Thymus (tissue), 11 donors: ENCODE data around the gene COPS9. TPM values are rescaled to one million over a fixed set of nuclear protein-coding genes. Genes with fewer than 3 reads are reported as not detected.

Experiments
- DNase-seq, 9 donors: peaks; one replicate each; pipeline ENCODE4 v3.0.0-alpha.2; 2013; ENCODE audit warnings: low spot score in 9 of 9, low read depth in 6 of 9, missing footprints in 1 of 9
- H3K27ac ChIP-seq, 2 donors: one replicate each; pipeline ENCODE4 v1.5.1; 2013; ENCODE audit warnings: control low read depth in 1 of 2, low read depth in 1 of 2, low read length in 1 of 2, mild to moderate bottlenecking in 1 of 2, moderate library complexity in 1 of 2
- H3K27me3 ChIP-seq, 2 donors: one replicate each; pipeline ENCODE4 v1.5.1; 2013; ENCODE audit warnings: low read length in 1 of 2; ENCODE audit not compliant: control insufficient read depth in 2 of 2, insufficient read depth in 1 of 2
- H3K36me3 ChIP-seq, 2 donors: one replicate each; pipeline ENCODE4 v1.5.1; 2013; ENCODE audit warnings: low read length in 1 of 2, mild to moderate bottlenecking in 1 of 2, moderate library complexity in 1 of 2; ENCODE audit not compliant: control insufficient read depth in 2 of 2, insufficient read depth in 2 of 2
- H3K4me1 ChIP-seq, 2 donors: one replicate each; pipeline ENCODE4 v1.5.1; 2013; ENCODE audit warnings: low read length in 2 of 2; ENCODE audit not compliant: control insufficient read depth in 2 of 2, insufficient read depth in 2 of 2
- H3K4me3 ChIP-seq, 2 donors: one replicate each; pipeline ENCODE4 v1.5.1; 2013; ENCODE audit warnings: low read length in 2 of 2, control low read depth in 1 of 2, mild to moderate bottlenecking in 1 of 2
- H3K9me3 ChIP-seq, 2 donors: one replicate each; pipeline ENCODE4 v1.5.1; 2013; ENCODE audit warnings: low read length in 1 of 2, mild to moderate bottlenecking in 1 of 2; ENCODE audit not compliant: control insufficient read depth in 2 of 2, insufficient read depth in 1 of 2
- WGBS: extraction: QIAGEN DNeasy Blood & Tissue Kit; methylation state at CpG from one replicate; pipeline ENCODE4 v1.1.7; 2013; 5-methylcytosine and 5-hydroxymethylcytosine counted together
- polyA plus RNA-seq: library from polyadenylated mRNA; stranded (reverse); fragments of 200-250 nt; gene quantifications from one replicate; pipeline ENCODE4 v1.2.3, GENCODE V29; 2013
- total RNA-seq: library from RNA; stranded (reverse); fragments of 120-200 nt; gene quantifications from one replicate; pipeline ENCODE4 v1.2.4, GENCODE V29; 2013
- donor health status: healthy.

Gene COPS9
- total and polyA plus RNA-seq, 2 donors, result 219 to 383 TPM

- no peaks in the 10 kb centered on the region for H3K27me3 ChIP-seq
- DNase-seq, result no peak
- H3K4me3 ChIP-seq, result no peak overlapping the region
- H3K36me3 ChIP-seq, result no peaks in the 10 kb centered on the region
- no peaks in the 10 kb centered on the region for H3K9me3 ChIP-seq
- 91% methylated on average over 13 of the region's 13 CpGs for WGBS
- no peaks in the 10 kb centered on the region for H3K4me1 ChIP-seq
- H3K27ac ChIP-seq, result no peak overlapping the region
Measured at GRCh38 chr2:240155745-240156390, 19.8 kb upstream of the COPS9 start.

- Histone ChIP-seq H3K4me3 (no peak overlapping the region), H3K27me3 (no peaks in the 10 kb centered on the region), H3K9me3 (no peaks in the 10 kb centered on the region), H3K27ac (no peak overlapping the region), H3K36me3 (no peaks in the 10 kb centered on the region), H3K4me1 (no peaks in the 10 kb centered on the region)
- WGBS, result 83% methylated on average over 17 of the region's 17 CpGs
- no peak for DNase-seq
Measured at GRCh38 chr2:240155048-240155744, 19.1 kb upstream of the COPS9 start.

- Histone ChIP-seq H3K4me1 (no peaks in the 10 kb centered on the region), H3K36me3 (no peaks in the 10 kb centered on the region), H3K27me3 (no peaks in the 10 kb centered on the region), H3K27ac (no peak overlapping the region), H3K4me3 (no peak overlapping the region), H3K9me3 (no peaks in the 10 kb centered on the region)
- no peak for DNase-seq
- 91% methylated on average over 8 of the region's 8 CpGs for WGBS
Measured at GRCh38 chr2:240154606-240155005, 18.5 kb upstream of the COPS9 start.

GRCh38 chr2:240153418-240153817, 17.3 kb upstream of the COPS9 start:
- H3K9me3 ChIP-seq, result no peaks in the 10 kb centered on the region
- DNase-seq, result no peak
- H3K27me3 ChIP-seq, result no peaks in the 10 kb centered on the region
- 94% methylated on average over 3 of the region's 3 CpGs for WGBS
- H3K4me1 ChIP-seq, result no peaks in the 10 kb centered on the region
- H3K27ac ChIP-seq, result no peak overlapping the region
- no peak overlapping the region for H3K4me3 ChIP-seq
- no peaks in the 10 kb centered on the region for H3K36me3 ChIP-seq

DNA sequence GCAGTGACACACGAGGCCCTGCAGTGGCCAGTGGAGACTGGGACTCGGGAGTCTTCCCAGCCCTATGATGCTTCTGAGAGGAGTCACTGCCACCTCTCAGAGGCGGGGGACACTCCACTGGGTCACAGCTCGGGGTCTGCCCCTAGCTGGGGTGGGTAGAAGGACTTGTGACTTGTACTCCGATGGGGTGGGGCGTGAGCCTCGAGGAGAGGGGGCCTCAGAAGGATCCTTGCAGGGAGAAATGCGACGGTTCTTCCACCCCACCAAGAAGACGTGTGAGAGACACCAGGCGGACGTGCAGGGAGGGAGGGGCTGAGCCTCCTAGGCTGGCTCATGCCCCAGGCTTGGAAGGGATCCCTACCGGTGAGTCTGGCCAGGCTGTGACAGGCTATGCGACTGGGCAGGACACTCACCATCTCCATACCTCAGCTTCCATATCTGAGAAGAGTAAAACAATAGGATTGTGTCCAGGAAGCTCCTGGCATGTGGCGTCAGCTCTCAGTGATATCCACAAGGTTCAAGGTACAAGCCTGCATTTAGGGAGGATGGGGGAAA, 15.4 kb upstream of the COPS9 start:
- Histone ChIP-seq H3K4me3 (no peak overlapping the region), H3K9me3 (no peaks in the 10 kb centered on the region), H3K27ac (no peak overlapping the region), H3K4me1 (no peaks in the 10 kb centered on the region), H3K36me3 (no peaks in the 10 kb centered on the region), H3K27me3 (no peaks in the 10 kb centered on the region)
- DNase-seq, result no peak
- 79% methylated on average over 15 of the region's 15 CpGs for WGBS

- Histone ChIP-seq H3K27me3 (peaks cover 0 to 2% of the 10 kb centered on the region in 2 donors), H3K4me1 (no peaks in the 10 kb centered on the region), H3K27ac (no peak overlapping the region), H3K36me3 (no peaks in the 10 kb centered on the region), H3K9me3 (no peaks in the 10 kb centered on the region), H3K4me3 (no peak overlapping the region)
- 35% methylated on average over 12 of the region's 12 CpGs for WGBS
- peak in 2 of 9 donors; percentile 22 to 26 for DNase-seq
Measured at GRCh38 chr2:240149943-240150784, 14.1 kb upstream of the COPS9 start.

DNA sequence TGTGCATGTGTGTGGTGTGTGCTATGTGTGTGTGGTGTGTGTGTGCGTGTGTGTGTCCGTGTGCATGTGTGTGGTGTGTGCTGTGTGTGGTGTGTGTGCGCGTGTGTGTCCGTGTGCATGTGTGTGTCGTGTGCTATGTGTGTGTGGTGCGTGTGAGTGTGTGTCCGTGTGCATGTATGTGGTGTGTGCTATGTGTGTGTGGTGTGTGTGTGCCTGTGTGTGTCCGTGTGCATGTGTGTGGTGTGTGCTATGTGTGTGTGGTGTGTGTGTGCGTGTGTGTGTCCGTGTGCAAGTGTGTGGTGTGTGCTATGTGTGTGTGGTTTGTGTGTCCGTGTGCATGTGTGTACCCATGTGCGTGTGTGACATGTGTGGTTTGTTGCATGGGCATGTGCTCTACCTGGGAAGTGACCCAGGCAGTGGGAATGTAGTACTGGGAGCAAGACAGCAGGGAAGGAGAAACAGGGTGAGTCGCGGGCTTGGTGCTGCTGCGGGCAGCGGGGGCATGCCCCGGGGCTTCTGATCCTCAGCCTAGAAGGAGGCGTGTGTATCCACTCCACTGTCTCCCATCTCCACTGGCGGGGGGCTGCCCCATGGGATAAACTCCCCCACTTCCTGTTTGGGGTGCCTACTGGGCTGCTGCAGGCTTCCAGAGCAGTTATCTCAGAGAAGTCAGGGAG, 11.9 kb upstream of the COPS9 start:
- Histone ChIP-seq H3K4me1 (no peaks in the 10 kb centered on the region), H3K36me3 (no peaks in the 10 kb centered on the region), H3K27ac (no peak overlapping the region), H3K9me3 (no peaks in the 10 kb centered on the region), H3K27me3 (peaks cover 0 to 15% of the 10 kb centered on the region in 2 donors), H3K4me3 (no peak overlapping the region)
- WGBS, result 89% methylated on average over 20 of the region's 20 CpGs
- DNase-seq, result no peak

DNA sequence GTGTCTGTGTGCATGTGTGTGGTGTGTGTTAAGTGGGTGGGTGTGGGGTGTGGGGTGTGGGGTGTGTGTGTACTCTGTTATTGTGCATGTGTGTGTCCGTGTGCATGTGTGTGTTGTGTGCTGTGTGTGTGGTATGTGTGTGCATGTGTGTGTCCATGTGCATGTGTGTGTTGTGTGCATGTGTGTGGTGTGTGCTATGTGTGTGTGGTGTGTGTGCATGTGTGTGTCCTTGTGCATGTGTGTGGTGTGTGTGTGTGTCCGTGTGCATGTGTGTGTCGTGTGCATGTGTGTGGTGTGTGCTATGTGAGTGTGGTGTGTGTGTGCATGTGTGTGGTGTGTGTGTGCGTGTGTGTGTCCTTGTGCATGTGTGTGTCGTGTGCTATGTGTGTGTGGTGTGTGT, 11.3 kb upstream of the COPS9 start:
- H3K27me3 ChIP-seq, result peaks cover 2 to 16% of the 10 kb centered on the region in 2 donors
- no peak overlapping the region for H3K4me3 ChIP-seq

More for the DNA sequence above, 11.3 kb upstream of the COPS9 start:
- Histone ChIP-seq H3K9me3 (no peaks in the 10 kb centered on the region), H3K27ac (no peak overlapping the region), H3K4me1 (no peaks in the 10 kb centered on the region), H3K36me3 (no peaks in the 10 kb centered on the region)
- DNase-seq, result no peak
- WGBS, result 90% methylated on average over 5 of the region's 5 CpGs
